ENCODE measurements around the gene RWDD1.

The RWDD1 gene

GRCh38 chr6:116530436-116530835 lies 40.9 kb upstream of the RWDD1 start:
- no peak for TF ChIP-seq CTCF (IDR thresholded peaks at IDR 0.05; ENCODE audit: low read length, missing control alignments)
- no peak overlapping the region for H3K4me3 ChIP-seq (replicated peaks; ENCODE audit: low read depth, low read length)
- DNase-seq (ENCODE audit: low read depth), result no peak

- peak; percentile 89 for DNase-seq (ENCODE audit: low read depth)
- TF ChIP-seq CTCF (IDR thresholded peaks at IDR 0.05; ENCODE audit: low read length, missing control alignments), result peak; percentile 82
- H3K4me3 ChIP-seq (replicated peaks; ENCODE audit: low read depth, low read length), result no peak overlapping the region
Observed at GRCh38 chr6:116531675-116532570, 39.4 kb upstream of the RWDD1 start.

- peak; percentile 17 for TF ChIP-seq CTCF (IDR thresholded peaks at IDR 0.05; ENCODE audit: low read length, missing control alignments)
- DNase-seq (ENCODE audit: low read depth), result no peak
- no peak overlapping the region for H3K4me3 ChIP-seq (replicated peaks; ENCODE audit: low read depth, low read length)
Observed at GRCh38 chr6:116533233-116533957, 37.9 kb upstream of the RWDD1 start.

- no peak overlapping the region for H3K4me3 ChIP-seq (replicated peaks; ENCODE audit: low read depth, low read length)
- TF ChIP-seq CTCF (IDR thresholded peaks at IDR 0.05; ENCODE audit: low read length, missing control alignments), result no peak
- DNase-seq (ENCODE audit: low read depth), result no peak
Observed at GRCh38 chr6:116535109-116535508, 36.2 kb upstream of the RWDD1 start.

- peak; percentile 82 for DNase-seq (ENCODE audit: low read depth)
- H3K4me3 ChIP-seq (replicated peaks; ENCODE audit: low read depth, low read length), result no peak overlapping the region
- peak; percentile 68 for TF ChIP-seq CTCF (IDR thresholded peaks at IDR 0.05; ENCODE audit: low read length, missing control alignments)
Observed at GRCh38 chr6:116536216-116536621, 35.1 kb upstream of the RWDD1 start.

GRCh38 chr6:116542426-116542825 lies 28.9 kb upstream of the RWDD1 start:
- DNase-seq (ENCODE audit: low read depth), result no peak
- H3K4me3 ChIP-seq (replicated peaks; ENCODE audit: low read depth, low read length), result no peak overlapping the region
- no peak for TF ChIP-seq CTCF (IDR thresholded peaks at IDR 0.05; ENCODE audit: low read length, missing control alignments)
